HG03460 (cell line): ENCODE measurements around the gene SOST.

ENCODE experiments used
- ATAC-seq: cut with Tn5 transposase; IDR thresholded peaks from one replicate; pipeline ENCODE4 v1.9.1; 2021; ENCODE audit not compliant: unreplicated experiment

Gene SOST

DNA sequence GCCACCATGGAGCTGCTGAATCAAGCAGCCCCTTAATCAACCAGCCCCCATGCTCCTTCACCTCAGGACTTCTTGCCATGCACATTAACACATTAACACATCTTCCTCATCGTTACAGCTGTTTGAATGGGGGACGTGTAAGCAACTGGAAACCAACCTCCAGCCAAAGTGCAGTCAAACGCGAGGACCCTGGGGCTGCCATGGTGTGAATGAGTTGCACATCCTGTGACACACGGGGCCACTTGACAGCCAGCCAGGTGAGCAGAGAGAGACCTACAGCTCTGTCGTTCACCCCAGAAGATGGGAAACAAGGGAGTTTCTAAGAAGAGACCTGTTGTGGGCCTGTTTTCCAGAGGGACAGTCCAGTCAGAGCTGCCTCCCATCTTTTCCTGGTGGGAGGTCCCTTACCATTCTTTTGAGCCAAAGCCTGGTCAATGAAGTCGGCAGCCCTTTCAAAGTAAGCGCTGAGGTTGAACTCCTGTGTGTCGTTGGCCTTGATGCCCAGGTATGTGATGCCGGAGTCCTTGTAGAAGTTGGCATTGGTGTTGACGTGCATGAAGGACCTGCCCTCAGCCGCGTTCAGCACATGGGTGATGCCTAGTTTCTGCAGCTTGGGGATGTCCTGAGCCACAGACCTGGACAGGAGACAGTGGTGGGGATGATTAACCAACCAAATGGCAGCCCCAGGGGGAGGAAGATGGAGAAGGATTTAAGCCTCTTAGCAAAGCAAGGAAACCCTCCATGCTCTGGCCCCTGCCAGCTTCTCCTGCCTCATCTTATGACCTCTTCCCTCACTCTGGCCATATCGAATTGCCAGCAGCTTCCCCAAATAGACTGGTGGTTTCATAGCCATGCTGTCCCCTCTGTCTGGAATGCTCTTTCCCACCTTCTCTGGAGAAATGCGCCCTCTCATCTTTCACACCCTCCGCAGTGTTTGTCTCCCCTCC is 16.0 kb upstream of the SOST start:
- no peak for ATAC-seq

DNA sequence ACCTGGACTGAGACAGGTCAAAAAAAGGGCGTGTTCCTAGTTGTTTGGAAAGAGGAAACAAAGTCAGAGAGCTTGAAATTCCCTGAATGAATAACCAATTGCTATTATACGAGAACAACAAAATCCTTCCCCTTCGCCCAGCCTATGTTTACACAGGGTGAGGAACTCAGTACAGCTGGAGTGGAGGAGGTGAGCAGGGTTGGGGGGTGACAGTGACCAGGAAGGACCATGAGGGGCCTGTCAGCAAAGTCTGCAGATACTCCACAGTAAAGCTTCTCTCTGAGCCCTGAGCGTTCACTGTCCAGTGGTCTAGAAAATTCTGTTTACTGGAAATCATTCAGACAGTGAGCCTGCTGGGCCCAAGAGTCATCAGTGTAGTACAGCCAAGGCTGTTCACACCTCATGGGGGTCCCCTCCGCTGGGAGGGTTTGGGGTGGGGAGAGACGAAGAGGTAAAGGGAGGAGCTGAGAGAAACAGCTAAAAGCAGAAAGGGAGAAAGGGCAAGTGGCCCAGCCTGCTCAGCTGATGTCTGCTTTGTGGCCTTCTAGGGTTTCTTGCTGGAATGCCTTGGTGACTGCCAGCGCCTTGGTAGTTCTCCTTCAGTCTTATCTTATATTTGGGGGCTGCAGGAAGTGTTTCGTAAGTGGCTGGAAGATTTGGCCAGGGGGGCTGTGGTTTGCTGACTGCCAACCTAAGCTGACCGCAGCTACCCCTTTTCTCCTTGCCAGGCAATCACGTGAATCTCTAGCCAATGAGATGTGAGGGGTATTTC is 14.5 kb upstream of the SOST start:
- ATAC-seq, result no peak

DNA sequence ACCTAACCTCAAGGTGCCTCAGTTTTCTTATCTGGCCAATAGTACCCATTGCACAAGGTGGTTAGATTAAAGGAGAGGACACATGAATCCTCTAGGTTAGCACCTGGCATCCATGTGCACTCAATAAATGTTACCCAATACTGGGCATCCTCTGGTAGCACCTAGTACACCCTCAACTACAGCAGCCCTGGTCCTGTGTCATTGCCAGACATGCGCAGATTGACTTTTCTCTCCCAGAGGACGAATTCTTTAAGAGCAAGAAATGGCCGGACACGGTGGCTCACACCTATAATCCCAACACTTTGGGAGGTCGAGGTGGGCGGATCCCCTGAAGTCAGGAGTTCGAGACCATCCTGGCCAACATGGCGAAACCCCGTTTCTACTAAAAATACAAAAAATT is 12.9 kb upstream of the SOST start:
- ATAC-seq, result no peak

- ATAC-seq, result no peak
Observed at GRCh38 chr17:43770957-43771356, 12.4 kb upstream of the SOST start.

DNA sequence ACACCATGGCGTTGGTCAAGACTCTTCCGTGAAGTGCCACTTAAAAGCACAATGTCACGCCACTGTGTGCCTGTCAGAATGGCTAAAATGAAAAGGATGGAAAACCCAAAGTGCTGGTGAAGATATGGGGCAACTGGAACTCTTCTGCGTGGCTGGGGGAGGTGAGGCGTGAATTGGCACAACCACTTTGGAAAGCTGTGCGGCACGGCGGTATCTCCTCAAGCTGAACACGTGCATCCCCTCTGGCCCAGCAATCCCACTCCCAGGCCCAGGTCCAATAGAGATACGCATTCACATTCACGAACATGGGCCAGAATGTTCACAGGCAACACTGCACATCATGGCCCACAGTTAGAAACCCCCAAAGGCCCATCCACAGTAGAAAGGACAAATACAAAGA is 11.3 kb upstream of the SOST start:
- ATAC-seq, result no peak

GRCh38 chr17:43769426-43769825 is 10.8 kb upstream of the SOST start:
- ATAC-seq, result no peak

DNA sequence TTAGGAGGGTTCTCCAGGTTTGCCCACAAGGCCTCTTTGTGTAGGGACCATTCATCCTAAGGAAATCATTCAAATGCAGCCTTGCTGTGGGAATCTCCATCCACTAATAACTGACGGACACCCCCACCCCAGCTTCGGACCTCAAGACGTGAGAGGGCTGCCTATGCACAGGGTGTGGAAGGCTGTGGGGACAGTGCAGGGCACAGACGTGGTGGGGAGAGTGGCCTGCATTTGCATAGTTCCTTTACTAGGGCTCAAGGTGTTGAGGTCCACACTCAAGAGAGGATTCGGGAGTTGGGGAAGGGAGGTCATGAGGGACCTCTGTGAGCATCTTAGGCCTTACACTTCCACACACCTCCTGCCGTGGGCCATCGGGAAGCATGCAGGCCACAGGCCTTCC is 10.4 kb upstream of the SOST start:
- no peak for ATAC-seq

GRCh38 chr17:43768382-43768781 is 9.8 kb upstream of the SOST start:
- no peak for ATAC-seq

DNA sequence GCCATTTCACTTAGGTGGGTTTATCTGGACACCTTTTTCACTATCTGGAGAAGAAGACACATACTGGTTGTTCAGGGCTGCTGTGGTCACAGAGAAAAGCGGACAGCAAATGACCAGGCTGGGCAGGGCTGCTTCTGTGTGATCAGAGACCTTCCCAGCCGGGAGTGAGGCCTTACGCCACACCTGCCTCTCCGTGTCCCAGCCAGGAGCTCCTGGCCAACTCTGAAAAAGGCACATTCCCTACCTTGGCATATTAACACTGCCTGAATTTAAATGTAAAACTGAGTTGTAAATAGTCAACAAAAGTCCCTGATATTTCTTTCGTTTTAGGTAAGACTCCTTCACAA is 9.1 kb upstream of the SOST start:
- no peak for ATAC-seq

GRCh38 chr17:43767053-43767712 is 8.6 kb upstream of the SOST start:
- no peak for ATAC-seq

GRCh38 chr17:43766413-43767052 is 7.9 kb upstream of the SOST start:
- no peak for ATAC-seq

- ATAC-seq, result no peak
Observed at GRCh38 chr17:43760254-43760852, 1.8 kb upstream of the SOST start.

GRCh38 chr17:43759836-43760235 is 1.2 kb upstream of the SOST start:
- ATAC-seq, result no peak

GRCh38 chr17:43758086-43758485 is 505 bp downstream of the SOST start:
- no peak for ATAC-seq

DNA sequence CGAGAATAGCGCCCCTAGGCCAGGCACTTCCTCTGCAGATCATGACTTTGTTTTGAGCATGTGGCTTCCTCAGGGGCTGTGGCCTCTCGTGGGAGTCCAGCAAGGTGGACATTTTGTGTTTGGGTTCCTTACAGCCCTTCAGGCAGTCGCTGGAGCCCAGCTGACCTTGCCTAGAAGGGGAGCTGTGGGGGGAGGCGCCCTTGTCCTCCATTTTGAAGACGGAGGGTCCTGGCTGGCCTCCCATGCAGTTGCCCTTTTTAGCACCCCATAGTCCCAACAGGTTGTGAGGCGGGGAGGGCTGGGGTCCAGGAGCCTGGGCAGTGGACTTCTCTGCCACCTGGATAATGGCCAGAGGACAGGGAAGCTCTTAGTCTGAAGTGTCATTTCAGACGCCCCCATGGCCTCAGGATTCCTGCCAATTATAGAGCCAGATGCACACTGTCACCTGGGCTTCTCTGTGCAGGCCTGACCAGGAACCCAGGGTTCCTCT is 1.4 kb downstream of the SOST start:
- no peak for ATAC-seq

DNA sequence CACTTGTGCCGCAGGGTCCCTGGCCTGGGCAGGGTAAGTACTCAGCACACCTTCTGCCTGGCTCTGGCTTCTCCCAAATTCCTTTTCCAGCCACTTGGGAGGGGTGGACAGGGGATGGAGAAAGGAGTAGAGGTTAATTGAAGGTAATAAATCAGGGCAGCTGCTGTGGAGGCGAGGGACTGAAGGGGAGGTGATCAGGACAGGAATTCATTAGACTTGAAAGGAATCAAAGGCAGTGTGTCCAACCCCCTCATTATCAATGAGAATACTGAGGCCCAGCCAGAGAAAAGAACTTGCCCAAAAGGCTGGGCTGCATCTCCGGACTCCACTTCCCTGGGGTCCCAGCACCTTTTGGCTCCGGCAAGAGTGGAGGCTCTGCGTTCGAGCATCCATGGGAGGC is 2.4 kb downstream of the SOST start:
- ATAC-seq, result no peak

GRCh38 chr17:43755389-43755875 is 3.2 kb downstream of the SOST start:
- no peak for ATAC-seq

DNA sequence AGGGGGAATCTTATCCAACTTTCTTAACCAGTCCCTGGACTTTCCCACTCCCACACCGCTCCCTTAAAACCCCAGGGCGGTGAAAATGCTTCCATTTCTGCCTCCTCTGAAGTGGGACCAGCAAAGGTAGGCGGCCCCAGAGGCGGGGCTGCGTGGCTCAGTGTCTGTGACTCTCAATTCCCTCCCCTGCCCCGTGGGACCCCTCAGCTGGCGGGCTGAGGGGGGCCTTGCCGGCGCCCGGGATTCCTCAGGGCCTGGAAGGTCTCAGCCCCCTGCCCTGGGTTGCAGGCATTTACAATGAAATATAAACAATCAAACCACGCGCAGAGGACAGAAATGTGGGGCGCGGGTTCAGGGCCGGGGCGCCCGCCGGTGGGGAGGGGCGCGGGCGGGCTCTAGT is 3.6 kb downstream of the SOST start:
- ATAC-seq, result no peak

GRCh38 chr17:43753493-43754129 is 5.0 kb downstream of the SOST start:
- ATAC-seq, result no peak

GRCh38 chr17:43750153-43750552 is 8.4 kb downstream of the SOST start:
- ATAC-seq, result no peak
